ENCODE data around the gene SMYD4.
"Not testable (repeated sequence)": the region's sequence is repeated elsewhere in the genome, so short reads cannot be mapped to it uniquely, and the experiment has no call there.

The SMYD4 gene

GRCh38 chr17:1820528-1821252 is 9.0 kb downstream of the SMYD4 start:
- no peak for DNase-seq

GRCh38 chr17:1813088-1813487 is 16.6 kb downstream of the SMYD4 start:
- DNase-seq = no peak

- DNase-seq = no peak
Observed at GRCh38 chr17:1810450-1811103, 19.1 kb downstream of the SMYD4 start.

GRCh38 chr17:1809815-1810214 is 19.9 kb downstream of the SMYD4 start:
- not testable (repeated sequence) for DNase-seq

GRCh38 chr17:1808644-1809043 is 21.1 kb downstream of the SMYD4 start:
- DNase-seq = no peak

- no peak for DNase-seq
Observed at GRCh38 chr17:1807890-1808289, 21.8 kb downstream of the SMYD4 start.

GRCh38 chr17:1803280-1803679 is 26.4 kb downstream of the SMYD4 start:
- no peak for DNase-seq

GRCh38 chr17:1802429-1802828 is 27.3 kb downstream of the SMYD4 start:
- no peak for DNase-seq

GRCh38 chr17:1800712-1801111 is 29.0 kb downstream of the SMYD4 start:
- DNase-seq = no peak

GRCh38 chr17:1800240-1800639 is 29.5 kb downstream of the SMYD4 start:
- DNase-seq = no peak

- not testable (repeated sequence) for DNase-seq
Observed at GRCh38 chr17:1797846-1798245, 31.9 kb downstream of the SMYD4 start.

GRCh38 chr17:1797323-1797722 is 32.4 kb downstream of the SMYD4 start:
- DNase-seq = no peak

GRCh38 chr17:1796800-1797199 is 32.9 kb downstream of the SMYD4 start:
- no peak for DNase-seq

- peak; percentile 94 for DNase-seq
Observed at GRCh38 chr17:1793447-1793806, 36.3 kb downstream of the SMYD4 start.

- peak; percentile 88 for DNase-seq
Observed at GRCh38 chr17:1792495-1793446, 36.9 kb downstream of the SMYD4 start.

- no peak for DNase-seq
Observed at GRCh38 chr17:1789936-1790335, 39.8 kb downstream of the SMYD4 start.

GRCh38 chr17:1787301-1787902 is 42.3 kb downstream of the SMYD4 start:
- peak; percentile 98 for DNase-seq

GRCh38 chr17:1786708-1787107 is 43.0 kb downstream of the SMYD4 start:
- no peak for DNase-seq

GRCh38 chr17:1785930-1786329 is 43.8 kb downstream of the SMYD4 start:
- DNase-seq = no peak

GRCh38 chr17:1783834-1784611 is 45.7 kb downstream of the SMYD4 start:
- DNase-seq = peak; percentile 77

- no peak for DNase-seq
Observed at GRCh38 chr17:1783271-1783670, 46.4 kb downstream of the SMYD4 start.

GRCh38 chr17:1782171-1782567 is 47.5 kb downstream of the SMYD4 start:
- no peak for DNase-seq

Data from islet precursor cell (in vitro differentiated cells).